ENCODE data around the gene PDE8A. TPM values are rescaled to one million over a fixed set of nuclear protein-coding genes. Genes with fewer than 3 reads are reported as not detected.

Gene PDE8A
- polyA plus RNA-seq, 1 experiment, result 22.5 TPM

GRCh38 chr15:85142312-85142711, 160.7 kb downstream of the PDE8A start:
- TF ChIP-seq, protein P1, sequence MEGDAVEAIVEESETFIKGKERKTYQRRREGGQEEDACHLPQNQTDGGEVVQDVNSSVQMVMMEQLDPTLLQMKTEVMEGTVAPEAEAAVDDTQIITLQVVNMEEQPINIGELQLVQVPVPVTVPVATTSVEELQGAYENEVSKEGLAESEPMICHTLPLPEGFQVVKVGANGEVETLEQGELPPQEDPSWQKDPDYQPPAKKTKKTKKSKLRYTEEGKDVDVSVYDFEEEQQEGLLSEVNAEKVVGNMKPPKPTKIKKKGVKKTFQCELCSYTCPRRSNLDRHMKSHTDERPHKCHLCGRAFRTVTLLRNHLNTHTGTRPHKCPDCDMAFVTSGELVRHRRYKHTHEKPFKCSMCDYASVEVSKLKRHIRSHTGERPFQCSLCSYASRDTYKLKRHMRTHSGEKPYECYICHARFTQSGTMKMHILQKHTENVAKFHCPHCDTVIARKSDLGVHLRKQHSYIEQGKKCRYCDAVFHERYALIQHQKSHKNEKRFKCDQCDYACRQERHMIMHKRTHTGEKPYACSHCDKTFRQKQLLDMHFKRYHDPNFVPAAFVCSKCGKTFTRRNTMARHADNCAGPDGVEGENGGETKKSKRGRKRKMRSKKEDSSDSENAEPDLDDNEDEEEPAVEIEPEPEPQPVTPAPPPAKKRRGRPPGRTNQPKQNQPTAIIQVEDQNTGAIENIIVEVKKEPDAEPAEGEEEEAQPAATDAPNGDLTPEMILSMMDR (IDR thresholded peaks at IDR 0.05; ENCODE audit: insufficient read depth, low read depth, low read length), result no peak
- no peak for DNase-seq (ENCODE audit: low read depth)
- POLR2A ChIA-PET, result no interaction called here
- Histone ChIP-seq H3K36me3 (ENCODE audit: control insufficient read depth, insufficient read depth, low read length) (peaks cover 5% of the 10 kb centered on the region), H3K4me3 (ENCODE audit: low read depth, low read length) (no peak overlapping the region), H3K27me3 (ENCODE audit: control insufficient read depth, insufficient read depth, low read length) (no peaks in the 10 kb centered on the region)
- CTCF ChIA-PET, result interaction anchor here (0.7 to 1.5 kb wide), 2 partner anchors 15 to 36 kb away, joined by 3 read pairs; no protein-coding TSS in a partner anchor

- DNase-seq (ENCODE audit: low read depth), result no peak
- no peak overlapping the region for H3K4me3 ChIP-seq (ENCODE audit: low read depth, low read length)
- TF ChIP-seq, protein P1 (IDR thresholded peaks at IDR 0.05; ENCODE audit: insufficient read depth, low read depth, low read length), result no peak
- H3K36me3 ChIP-seq (ENCODE audit: control insufficient read depth, insufficient read depth, low read length), result no peaks in the 10 kb centered on the region
- ChIA-PET CTCF (interaction anchor here (1.0 kb wide), 1 partner anchor 19 kb away, joined by 6 read pairs; no protein-coding TSS in a partner anchor), POLR2A (no interaction called here)
- peaks cover 5% of the 10 kb centered on the region for H3K27me3 ChIP-seq (ENCODE audit: control insufficient read depth, insufficient read depth, low read length)
Observed at GRCh38 chr15:85149465-85150129, 167.9 kb downstream of the PDE8A start.

GRCh38 chr15:85150130-85150480, 168.4 kb downstream of the PDE8A start:
- TF ChIP-seq, protein P1 (IDR thresholded peaks at IDR 0.05; ENCODE audit: insufficient read depth, low read depth, low read length), result no peak
- ChIA-PET CTCF (interaction anchor here (1.0 kb wide), 1 partner anchor 18 kb away, joined by 6 read pairs; no protein-coding TSS in a partner anchor), POLR2A (no interaction called here)
- H3K36me3 ChIP-seq (ENCODE audit: control insufficient read depth, insufficient read depth, low read length), result no peaks in the 10 kb centered on the region
- peaks cover 5% of the 10 kb centered on the region for H3K27me3 ChIP-seq (ENCODE audit: control insufficient read depth, insufficient read depth, low read length)
- H3K4me3 ChIP-seq (ENCODE audit: low read depth, low read length), result no peak overlapping the region
- DNase-seq (ENCODE audit: low read depth), result no peak

DNA sequence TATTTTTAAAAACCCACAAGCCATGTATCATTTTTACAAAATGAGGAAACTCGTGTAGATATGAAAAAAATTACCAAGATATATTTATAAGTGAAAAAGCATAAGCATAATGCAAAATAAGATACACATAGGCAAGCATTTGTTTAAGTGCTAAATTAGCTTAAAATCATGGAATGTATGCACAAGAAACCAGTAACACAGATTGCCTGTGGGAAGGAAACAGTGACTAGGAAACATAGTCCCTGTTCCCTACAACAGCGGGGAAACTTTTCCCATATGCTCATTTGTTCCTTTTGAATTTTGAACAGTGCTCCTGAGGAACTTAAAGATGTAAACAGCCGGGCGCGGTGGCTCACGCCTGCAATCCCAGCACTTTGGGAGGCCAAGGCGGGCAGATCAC, 169.5 kb downstream of the PDE8A start:
- ChIA-PET CTCF (no interaction called here), POLR2A (no interaction called here)
- H3K27me3 ChIP-seq (ENCODE audit: control insufficient read depth, insufficient read depth, low read length), result peaks cover 6% of the 10 kb centered on the region
- TF ChIP-seq, protein P1 (IDR thresholded peaks at IDR 0.05; ENCODE audit: insufficient read depth, low read depth, low read length), result no peak
- H3K36me3 ChIP-seq (ENCODE audit: control insufficient read depth, insufficient read depth, low read length), result no peaks in the 10 kb centered on the region
- DNase-seq (ENCODE audit: low read depth), result no peak
- H3K4me3 ChIP-seq (ENCODE audit: low read depth, low read length), result no peak overlapping the region

- no peak overlapping the region for H3K4me3 ChIP-seq (ENCODE audit: low read depth, low read length)
- DNase-seq (ENCODE audit: low read depth), result no peak
- H3K36me3 ChIP-seq (ENCODE audit: control insufficient read depth, insufficient read depth, low read length), result no peaks in the 10 kb centered on the region
- H3K27me3 ChIP-seq (ENCODE audit: control insufficient read depth, insufficient read depth, low read length), result peaks cover 8% of the 10 kb centered on the region
- ChIA-PET CTCF (interaction anchor here (0.9 kb wide), 1 partner anchor 17 kb away, joined by 3 read pairs; no protein-coding TSS in a partner anchor), POLR2A (no interaction called here)
- TF ChIP-seq, protein P1 (IDR thresholded peaks at IDR 0.05; ENCODE audit: insufficient read depth, low read depth, low read length), result no peak
Observed at GRCh38 chr15:85151861-85152260, 170.2 kb downstream of the PDE8A start.
